PC-3 (cell line): Measurements from ENCODE around the gene PCBP3. TPM values are rescaled to one million over a fixed set of nuclear protein-coding genes. Genes with fewer than 3 reads are reported as not detected.

Experiments
- ATAC-seq: fragments of 200-7000 bp; cut with Tn5 transposase; 2 replicates; pipeline ENCODE4 v1.9.1; 2020; ENCODE audit warnings: mild to moderate bottlenecking, moderate library complexity
- BruUV-seq: library from RNA; stranded (reverse); fragments of 400-500 nt; replicated peaks from 2 replicates; lab custom pipeline; 2021; lab: Mats Ljungman, UMichigan
- CTCF ChIA-PET: fragments of 300-600 bp; sonication (Branson Sonifier 250); formaldehyde crosslinking; loops from one replicate; lab custom pipeline; 2022; ENCODE audit warnings: antibody characterized with exemption; lab: Charles Lee
- POLR2A ChIA-PET: fragments of 300-600 bp; sonication (Branson Sonifier 250); formaldehyde crosslinking; loops from one replicate; lab custom pipeline; 2022; ENCODE audit warnings: antibody characterized with exemption; ENCODE audit not compliant: unreplicated experiment; lab: Charles Lee
- DNase-seq: peaks from one replicate; pipeline ENCODE4 v3.0.0-alpha.2; 2015
- H2AFZ ChIP-seq: fragments of 300-600 bp; sonication (generic); 2 replicates; pipeline ENCODE4 v1.6.0; 2016; ENCODE audit warnings: antibody characterized with exemption, low read length
- H3F3A ChIP-seq: fragments of 300-600 bp; sonication (generic); one replicate; pipeline ENCODE4 v1.6.0; 2017; ENCODE audit warnings: antibody characterized with exemption, low read length, control low read depth, mild to moderate bottlenecking; ENCODE audit not compliant: unreplicated experiment
- H3K27ac ChIP-seq: fragments of 300-600 bp; sonication (generic); 2 replicates; pipeline ENCODE4 v1.5.1; 2016; ENCODE audit warnings: mild to moderate bottlenecking, low read length
- H3K27me3 ChIP-seq: fragments of 300-600 bp; sonication (generic); 2 replicates; pipeline ENCODE4 v1.6.1; 2016; ENCODE audit warnings: low read length, mixed read lengths
- H3K36me3 ChIP-seq: fragments of 300-600 bp; sonication (generic); 2 replicates; pipeline ENCODE4 v1.6.1; 2016; ENCODE audit warnings: low read depth, mixed run types, low read length, mixed read lengths
- H3K4me1 ChIP-seq: fragments of 300-600 bp; sonication (generic); 2 replicates; pipeline ENCODE4 v1.5.1; 2016; ENCODE audit warnings: low read length; ENCODE audit not compliant: insufficient read depth
- H3K4me2 ChIP-seq: fragments of 300-600 bp; sonication (generic); 2 replicates; pipeline ENCODE4 v1.6.0; 2016; ENCODE audit warnings: low read length
- H3K4me3 ChIP-seq: fragments of 300-600 bp; sonication (generic); 2 replicates; pipeline ENCODE4 v1.5.1; 2016; ENCODE audit warnings: mild to moderate bottlenecking, low read length, mixed read lengths
- H3K79me2 ChIP-seq: fragments of 300-600 bp; sonication (generic); 2 replicates; pipeline ENCODE4 v1.6.1; 2017; ENCODE audit warnings: low read length, mixed read lengths
- H3K9ac ChIP-seq: fragments of 300-600 bp; sonication (generic); 2 replicates; pipeline ENCODE4 v1.6.0; 2016; ENCODE audit warnings: mild to moderate bottlenecking, low read length
- H3K9me2 ChIP-seq: fragments of 300-600 bp; sonication (generic); replicated peaks from 2 replicates; pipeline ENCODE4 v1.6.1; 2016; ENCODE audit warnings: mixed run types, low read length, mixed read lengths
- H3K9me3 ChIP-seq: fragments of 300-600 bp; sonication (generic); 2 replicates; pipeline ENCODE4 v1.6.1; 2016; ENCODE audit warnings: low read length, mixed read lengths
- H4K20me1 ChIP-seq: fragments of 300-600 bp; sonication (generic); 2 replicates; pipeline ENCODE4 v1.6.1; 2016; ENCODE audit warnings: low read length, mixed read lengths
- CTCF ChIP-seq: fragments of 300-600 bp; sonication (generic); conservative IDR thresholded peaks from 2 replicates; pipeline ENCODE4 v1.5.1; 2017; ENCODE audit warnings: antibody characterized with exemption, low read depth, mild to moderate bottlenecking, low read length
- EZH2 ChIP-seq: fragments of 300-600 bp; sonication (generic); IDR thresholded peaks from one replicate; pipeline ENCODE4 v1.6.1; 2017; ENCODE audit warnings: antibody characterized with exemption, mild to moderate bottlenecking, low read length; ENCODE audit not compliant: unreplicated experiment
- EZH2phosphoT487 ChIP-seq: fragments of 300-600 bp; sonication (generic); IDR thresholded peaks from 2 replicates; pipeline ENCODE4 v1.6.1; 2018; ENCODE audit warnings: mild to moderate bottlenecking, antibody characterized with exemption, low read length, borderline replicate concordance
- intact Hi-C: fragments of 100-400 bp; cut with micrococcal nuclease; formaldehyde crosslinking; loops from 2 replicates; pipeline ENCODE4 v1.9.0; 2023
- total RNA-seq: library from RNA; depleted of rRNA; stranded (reverse); fragments of >200 nt; gene quantifications from 2 replicates; pipeline ENCODE4 v1.2.3, GENCODE V29; 2014

The PCBP3 gene
- total RNA-seq, 1 experiment from 2014 or later, result 2.4 TPM

- no peaks in the 10 kb centered on the region for H3K9me3 ChIP-seq
- ChIA-PET CTCF (interaction anchor here (1.0 kb wide), 1 partner anchor 43 kb away, joined by 3 read pairs; no protein-coding TSS in a partner anchor), POLR2A (no interaction called here)
- H3K79me2 ChIP-seq, result no peaks in the 10 kb centered on the region
- no peaks in the 10 kb centered on the region for H3K36me3 ChIP-seq
- H3K27ac ChIP-seq, result no peak overlapping the region
- H3K4me3 ChIP-seq, result no peak overlapping the region
- no peaks in the 10 kb centered on the region for H3K4me1 ChIP-seq
- no peaks in the 10 kb centered on the region for H4K20me1 ChIP-seq
- H2AFZ ChIP-seq, result no peak overlapping the region
- intact Hi-C loops, result no loop called here
- H3K9me2 ChIP-seq, result no peaks in the 10 kb centered on the region
- ATAC-seq (peak; percentile 96), DNase-seq (peak; percentile 81)
- no peak for TF ChIP-seq EZH2
- TF ChIP-seq EZH2phosphoT487, result no peak
- TF ChIP-seq CTCF, result peak; percentile 91
- H3F3A ChIP-seq, result no peaks in the 10 kb centered on the region
- no peak overlapping the region for H3K4me2 ChIP-seq
- H3K27me3 ChIP-seq, result no peaks in the 10 kb centered on the region
- no peak overlapping the region for H3K9ac ChIP-seq
- BruUV-seq, result no TSS peak
These were observed 279.6 kb downstream of the PCBP3 start for GRCh38 chr21:45923146-45923545.

- ChIA-PET CTCF (no interaction called here), POLR2A (no interaction called here)
- H4K20me1 ChIP-seq, result no peaks in the 10 kb centered on the region
- no peaks in the 10 kb centered on the region for H3F3A ChIP-seq
- ATAC-seq (no peak), DNase-seq (no peak)
- no peak overlapping the region for H3K9ac ChIP-seq
- no TSS peak for BruUV-seq
- H3K79me2 ChIP-seq, result no peaks in the 10 kb centered on the region
- no peaks in the 10 kb centered on the region for H3K36me3 ChIP-seq
- H3K27ac ChIP-seq, result no peak overlapping the region
- no peaks in the 10 kb centered on the region for H3K9me3 ChIP-seq
- H2AFZ ChIP-seq, result no peak overlapping the region
- no peak overlapping the region for H3K4me2 ChIP-seq
- no peaks in the 10 kb centered on the region for H3K4me1 ChIP-seq
- H3K4me3 ChIP-seq, result no peak overlapping the region
- no peaks in the 10 kb centered on the region for H3K27me3 ChIP-seq
- no peak for TF ChIP-seq EZH2
- peak; percentile 29; the same call in 1 of the 2 replicates for TF ChIP-seq CTCF
- TF ChIP-seq EZH2phosphoT487, result no peak
- intact Hi-C loops, result no loop called here
- H3K9me2 ChIP-seq, result no peaks in the 10 kb centered on the region
These were observed 282.8 kb downstream of the PCBP3 start for GRCh38 chr21:45926281-45926680.

DNA sequence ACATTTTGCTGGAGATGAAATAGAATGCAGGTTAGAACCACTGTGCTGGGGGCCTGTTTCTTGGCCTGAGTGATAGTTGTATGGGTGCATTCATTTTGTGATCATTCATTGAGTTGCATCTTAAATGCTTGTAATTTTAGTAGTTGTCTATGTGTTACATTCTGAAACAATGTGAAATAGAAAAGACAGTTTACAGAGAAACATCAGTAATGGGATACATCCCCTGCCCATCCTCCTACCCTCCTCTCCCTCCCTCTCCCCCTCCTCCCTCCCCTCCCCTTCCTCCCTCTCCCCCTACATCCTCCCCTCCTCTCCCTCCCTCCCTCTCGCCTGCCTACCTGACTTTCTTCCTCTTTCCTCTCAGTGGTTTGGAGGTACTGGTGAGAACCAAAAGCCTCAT is 283.5 kb downstream of the PCBP3 start:
- TF ChIP-seq EZH2, result no peak
- no peak for TF ChIP-seq EZH2phosphoT487
- no peak for TF ChIP-seq CTCF
- Histone ChIP-seq H3K79me2 (no peaks in the 10 kb centered on the region), H3K4me2 (no peak overlapping the region), H4K20me1 (no peaks in the 10 kb centered on the region), H2AFZ (no peak overlapping the region), H3K4me1 (no peaks in the 10 kb centered on the region), H3K27ac (no peak overlapping the region), H3K36me3 (no peaks in the 10 kb centered on the region), H3K9me2 (no peaks in the 10 kb centered on the region), H3K4me3 (no peak overlapping the region), H3F3A (no peaks in the 10 kb centered on the region), H3K9me3 (no peaks in the 10 kb centered on the region), H3K27me3 (no peaks in the 10 kb centered on the region), H3K9ac (no peak overlapping the region)
- BruUV-seq, result no TSS peak
- DNase-seq, result no peak
- ChIA-PET POLR2A (no interaction called here), CTCF (no interaction called here)
- intact Hi-C loops, result no loop called here
- no peak for ATAC-seq
